ENCODE results near the gene PROX1. TPM values are rescaled to one million over a fixed set of nuclear protein-coding genes. Genes with fewer than 3 reads are reported as not detected.

PROX1 gene
- total and polyA plus RNA-seq, 12 donors = 2.5 to 132 (median 110) TPM

DNA sequence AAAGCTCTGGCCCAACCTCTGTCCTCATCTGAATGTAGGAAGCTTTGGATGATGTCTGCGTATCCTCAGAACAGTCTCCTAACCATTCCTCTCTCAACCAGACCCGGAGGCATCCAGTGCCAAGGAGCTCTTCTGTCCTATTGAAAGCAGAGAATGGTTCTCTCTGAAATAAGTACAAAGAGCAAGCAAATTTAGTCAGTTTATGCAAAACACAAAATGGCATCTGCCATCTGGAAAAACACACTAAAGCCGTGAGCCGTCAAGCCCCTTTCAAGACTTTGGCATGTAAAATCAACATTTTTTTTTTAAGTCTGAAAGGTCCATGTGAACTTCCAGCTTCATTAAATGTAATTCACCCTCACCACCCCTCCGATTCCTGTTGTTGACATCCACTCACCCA is 21.7 kb upstream of the PROX1 start:
- DNase-seq (no peak), ATAC-seq (no peak)
- H3K27ac ChIP-seq = no peak overlapping the region
- H3K4me1 ChIP-seq = no peaks in the 10 kb centered on the region
- H3K27me3 ChIP-seq = peaks cover 0 to 24% (median 5%) of the 10 kb centered on the region in 7 donors
- no peak overlapping the region for H3K4me3 ChIP-seq
- TF ChIP-seq CTCF (IDR thresholded peaks at IDR 0.05) = no peak
- intact Hi-C loops (cut with DNase I) = no loop called here
- 90% methylated on average over 5 of the region's 5 CpGs for WGBS, 2 donors
- H3K9me3 ChIP-seq = peaks cover 0 to 3% (median 0%) of the 10 kb centered on the region in 11 donors
- H3K36me3 ChIP-seq = no peaks in the 10 kb centered on the region

DNA sequence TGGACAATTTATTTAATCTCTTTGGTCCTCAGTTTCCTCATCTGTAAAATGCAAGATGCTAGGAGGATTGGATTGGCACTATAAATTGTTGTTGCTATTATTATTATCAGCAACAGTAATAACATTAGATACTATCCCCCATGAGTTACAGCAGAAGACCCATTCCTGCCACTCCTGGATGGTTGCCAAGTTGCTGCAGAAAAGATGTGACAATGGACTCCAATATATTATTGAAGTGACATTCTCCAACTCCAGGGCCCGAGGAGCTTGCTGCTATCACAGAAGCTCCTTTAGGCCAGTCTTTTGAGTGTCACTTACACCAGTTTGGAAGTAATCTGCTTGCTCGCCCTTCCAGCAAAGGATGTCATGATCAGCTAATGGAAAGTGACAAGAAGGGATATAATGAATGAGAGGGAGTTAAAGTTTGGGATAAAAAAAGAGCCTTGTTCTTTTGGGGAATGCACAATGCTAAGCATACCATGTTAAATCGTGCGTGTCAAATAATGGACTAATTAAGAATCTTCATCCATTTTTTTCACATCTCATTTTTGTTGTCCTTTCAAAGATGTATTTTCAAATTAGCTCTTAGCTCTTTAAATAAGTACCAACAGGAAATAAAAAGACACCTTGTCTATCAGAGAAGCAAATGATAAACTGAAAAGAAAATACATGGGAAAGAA is 19.5 kb upstream of the PROX1 start:
- intact Hi-C loops (cut with DNase I) = no loop called here
- no peak for ATAC-seq
- TF ChIP-seq CTCF (IDR thresholded peaks at IDR 0.05) = no peak
- Histone ChIP-seq H3K36me3 (no peaks in the 10 kb centered on the region), H3K27me3 (peaks cover 0 to 28% (median 5%) of the 10 kb centered on the region in 7 donors), H3K9me3 (peaks cover 0 to 2% (median 0%) of the 10 kb centered on the region in 11 donors), H3K4me1 (no peaks in the 10 kb centered on the region), H3K4me3 (no peak overlapping the region), H3K27ac (no peak overlapping the region)
- 73 to 81% methylated on average over 4 of the region's 4 CpGs for WGBS, 2 donors
- no peak for DNase-seq

GRCh38 chr1:213969958-213970555 is 17.7 kb upstream of the PROX1 start:
- DNase-seq = no peak
- intact Hi-C loops (cut with DNase I) = no loop called here
- Histone ChIP-seq H3K4me1 (no peaks in the 10 kb centered on the region), H3K9me3 (peaks cover 0 to 2% (median 0%) of the 10 kb centered on the region in 11 donors), H3K4me3 (no peak overlapping the region), H3K27me3 (peaks cover 0 to 29% (median 8%) of the 10 kb centered on the region in 7 donors), H3K36me3 (no peaks in the 10 kb centered on the region), H3K27ac (no peak overlapping the region)
- ATAC-seq = no peak
- 67 to 75% methylated on average over 2 of the region's 2 CpGs for WGBS, 2 donors
- TF ChIP-seq CTCF (IDR thresholded peaks at IDR 0.05) = no peak

- ATAC-seq (no peak), DNase-seq (no peak)
- WGBS, 2 donors = 62 to 87% methylated on average over 2 of the region's 2 CpGs
- H3K27me3 ChIP-seq = peaks cover 0 to 49% (median 16%) of the 10 kb centered on the region in 7 donors
- H3K36me3 ChIP-seq = no peaks in the 10 kb centered on the region
- no peaks in the 10 kb centered on the region for H3K4me1 ChIP-seq
- no peaks in the 10 kb centered on the region for H3K9me3 ChIP-seq
- intact Hi-C loops (cut with DNase I) = loop anchor here in 1 of 10 donors (2.0 kb wide), 1 partner anchor 27 kb away; no protein-coding TSS in a partner anchor
- H3K4me3 ChIP-seq = no peak overlapping the region
- no peak for TF ChIP-seq CTCF (IDR thresholded peaks at IDR 0.05)
- H3K27ac ChIP-seq = no peak overlapping the region
Observed at GRCh38 chr1:213972141-213972540, 15.6 kb upstream of the PROX1 start.

Data from heart right ventricle (tissue), 16 donors.